Measurements from ENCODE around the gene ABCA6. TPM values are rescaled to one million over a fixed set of nuclear protein-coding genes. Genes with fewer than 3 reads are reported as not detected.
"Not testable (repeated sequence)": the region's sequence is repeated elsewhere in the genome, so short reads cannot be mapped to it uniquely, and the experiment has no call there.

Gene ABCA6
- total and polyA plus RNA-seq, 9 of the 15 experiments (the other 6 are each of a cell fraction or from before 2014, with no cell fraction given) = 0.06 to 0.73 (median 0.15) TPM

DNA sequence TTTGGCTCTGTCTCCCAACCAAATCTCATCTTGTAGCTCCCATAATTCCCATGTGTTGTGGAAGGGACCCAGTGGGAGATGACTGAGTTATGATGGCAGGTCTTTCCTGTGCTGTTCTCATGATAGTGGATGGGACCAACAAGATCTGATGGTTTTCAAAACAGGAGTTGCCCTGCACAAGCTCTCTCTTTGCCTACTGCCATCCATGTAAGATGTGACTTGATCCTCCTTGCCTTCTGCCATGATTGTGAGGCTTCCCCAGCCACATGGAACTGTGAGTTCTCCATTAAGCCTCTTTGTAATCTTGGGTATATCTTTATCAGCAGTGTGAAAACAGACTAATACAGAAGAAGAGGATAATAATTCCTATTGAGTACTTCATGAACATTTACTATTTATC, 26.9 kb upstream of the ABCA6 start:
- FAIRE-seq; H3K79me2 ChIP-seq (ENCODE audit: control insufficient read depth, insufficient read depth, low read length); POLR2A ChIA-PET; H3K9me3 ChIP-seq (replicated peaks; ENCODE audit: control insufficient read depth, insufficient read depth, low read depth, low read length); H3K27me3 ChIP-seq (ENCODE audit: control insufficient read depth in 2 of 2, insufficient read depth in 2 of 2, low read length in 2 of 2); CTCF ChIA-PET (ENCODE audit: low intra/inter-chr PET ratio); ATAC-seq; H3K4me2 ChIP-seq (ENCODE audit: insufficient read depth, low read length); H3K9me1 ChIP-seq (ENCODE audit: control insufficient read depth, insufficient read depth, low read length); H2AFZ ChIP-seq (ENCODE audit: low read depth, low read length); intact Hi-C loops (cut with micrococcal nuclease); in situ Hi-C loops (cut with MboI); H3K9ac ChIP-seq (ENCODE audit: insufficient read depth in 1 of 2, low read depth in 2 of 2, low read length in 2 of 2); H3K27ac ChIP-seq (ENCODE audit: extremely low read depth, low read depth, low read length); H3K36me3 ChIP-seq (ENCODE audit: control insufficient read depth, insufficient read depth, low read length); DNase-seq (ENCODE audit: extremely low read depth in 1 of 4, low spot score in 3 of 4); H3K4me3 ChIP-seq; BruUV-seq (replicated peaks); H4K20me1 ChIP-seq (replicated peaks; ENCODE audit: control insufficient read depth, insufficient read depth, low read length): not testable (repeated sequence)
- TF ChIP-seq ZNF431 (CRISPR knock-in tag; IDR thresholded peaks at IDR 0.05) = peak; percentile 95
- H3K4me1 ChIP-seq (replicated peaks in 1 of 2; ENCODE audit: control insufficient read depth in 2 of 2, insufficient read depth in 2 of 2, low read length in 2 of 2) = peaks cover 0 to 12% of the 10 kb centered on the region in 2 experiments; a peak in 3 of 5 replicates

DNA sequence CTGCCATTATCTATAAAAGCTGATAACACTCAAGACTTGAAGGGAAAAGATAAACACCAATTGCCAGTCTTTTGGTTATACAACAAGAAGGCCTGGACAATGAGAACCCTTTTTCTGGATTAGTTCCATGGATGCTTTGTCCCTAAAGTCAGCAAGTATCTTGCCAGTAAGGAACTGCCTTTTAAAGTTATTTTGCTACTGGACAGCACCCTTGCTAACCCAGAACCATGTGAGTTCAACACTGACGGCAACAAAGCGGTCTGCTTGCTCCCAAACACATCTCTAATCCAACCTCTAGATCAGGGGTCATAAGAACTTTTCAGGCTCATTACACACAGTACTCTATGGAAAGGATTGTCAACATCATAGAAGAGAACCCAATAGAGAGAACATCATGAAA, 25.3 kb upstream of the ABCA6 start:
- FAIRE-seq (no peak), ATAC-seq (no peak), DNase-seq (ENCODE audit: extremely low read depth in 1 of 4, low spot score in 3 of 4) (no peak)
- H3K27me3 ChIP-seq (ENCODE audit: control insufficient read depth in 2 of 2, insufficient read depth in 2 of 2, low read length in 2 of 2) = no peaks in the 10 kb centered on the region
- no peak overlapping the region for H3K9ac ChIP-seq (ENCODE audit: insufficient read depth in 1 of 2, low read depth in 2 of 2, low read length in 2 of 2)
- H3K4me1 ChIP-seq (replicated peaks in 1 of 2; ENCODE audit: control insufficient read depth in 2 of 2, insufficient read depth in 2 of 2, low read length in 2 of 2) = peaks cover 0 to 12% of the 10 kb centered on the region in 2 experiments; a peak in 3 of 5 replicates
- ChIA-PET CTCF (ENCODE audit: low intra/inter-chr PET ratio) (no interaction called here), POLR2A (no interaction called here)
- H3K4me2 ChIP-seq (ENCODE audit: insufficient read depth, low read length) = no peak overlapping the region
- no peaks in the 10 kb centered on the region for H3K9me1 ChIP-seq (ENCODE audit: control insufficient read depth, insufficient read depth, low read length)
- intact Hi-C loops (cut with micrococcal nuclease) (no loop called here), in situ Hi-C loops (cut with MboI) (no loop called here)
- no peak overlapping the region for H2AFZ ChIP-seq (ENCODE audit: low read depth, low read length)
- H3K79me2 ChIP-seq (ENCODE audit: control insufficient read depth, insufficient read depth, low read length) = no peaks in the 10 kb centered on the region
- 0 out of 2 replicates have a peak, but pooled peaks cover 4% of the 10 kb centered on the region for H3K9me3 ChIP-seq (replicated peaks; ENCODE audit: control insufficient read depth, insufficient read depth, low read depth, low read length)
- no peaks in the 10 kb centered on the region for H4K20me1 ChIP-seq (replicated peaks; ENCODE audit: control insufficient read depth, insufficient read depth, low read length)
- BruUV-seq (replicated peaks) = no TSS peak
- no peak overlapping the region for H3K4me3 ChIP-seq
- H3K36me3 ChIP-seq (ENCODE audit: control insufficient read depth, insufficient read depth, low read length) = no peaks in the 10 kb centered on the region
- no peak overlapping the region for H3K27ac ChIP-seq (ENCODE audit: extremely low read depth, low read depth, low read length)
- 68% methylated on average over 2 of the region's 2 CpGs for WGBS (ENCODE audit: insufficient coverage, low coverage, missing lambda C conversion rate)
- TF ChIP-seq NCOR1 (IDR thresholded peaks at IDR 0.05) = no peak
- no peak for TF ChIP-seq TRIM24 (IDR thresholded peaks at IDR 0.05)
- TF ChIP-seq MEIS2 (IDR thresholded peaks at IDR 0.05; ENCODE audit: partially characterized antibody) = no peak
- TF ChIP-seq BCOR (IDR thresholded peaks at IDR 0.05) = no peak
- TF ChIP-seq CREB3L1 (IDR thresholded peaks at IDR 0.05; ENCODE audit: borderline replicate concordance, low read depth) = no peak
- no peak for TF ChIP-seq ZNF12 (CRISPR knock-in tag; IDR thresholded peaks at IDR 0.05)
- TF ChIP-seq GTF2F1 (IDR thresholded peaks at IDR 0.05; ENCODE audit: low read depth, low read length) = no peak
- no peak for TF ChIP-seq ETS2 (tag; IDR thresholded peaks at IDR 0.05; ENCODE audit: borderline replicate concordance, poor library complexity, severe bottlenecking)
- no peak for TF ChIP-seq POLR2H (tag; IDR thresholded peaks at IDR 0.05; ENCODE audit: low read depth)
- TF ChIP-seq ZNF134 (CRISPR knock-in tag; conservative IDR thresholded peaks at IDR 0.05) = no peak
- no peak for TF ChIP-seq ZC3H4 (CRISPR knock-in tag; IDR thresholded peaks at IDR 0.05; ENCODE audit: borderline replicate concordance)
- no peak for TF ChIP-seq SAFB (IDR thresholded peaks at IDR 0.05; ENCODE audit: borderline replicate concordance, low read depth, low read length)
- no peak for TF ChIP-seq ZNF655 (CRISPR knock-in tag; IDR thresholded peaks at IDR 0.05)
- no peak for TF ChIP-seq CC2D1A (IDR thresholded peaks at IDR 0.05)
- no peak for TF ChIP-seq MCM5 (IDR thresholded peaks at IDR 0.05; ENCODE audit: low read depth)
- TF ChIP-seq ARID2 (IDR thresholded peaks at IDR 0.05) = no peak
- TF ChIP-seq SMAD1 (IDR thresholded peaks at IDR 0.05; ENCODE audit: low read depth, low read length, partially characterized antibody) = no peak

Measured in K562 (cell line).